ENCODE measurements around the gene RHOBTB1. TPM values are rescaled to one million over a fixed set of nuclear protein-coding genes. Genes with fewer than 3 reads are reported as not detected.

RHOBTB1 gene
- total and polyA plus RNA-seq, 9 of the 15 experiments (the other 6 are each of a cell fraction or from before 2014, with no cell fraction given): 1.7 to 11.7 (median 9.3) TPM

- TF ChIP-seq ARHGAP35 (IDR thresholded peaks at IDR 0.05; ENCODE audit: partially characterized antibody): no peak
- 0 out of 4 replicates have a peak, but pooled peaks of 1 of the 2 experiments have one; percentile 18 for TF ChIP-seq FOXK2 (conservative IDR thresholded peaks at IDR 0.05 in 1 of 2, IDR thresholded peaks at IDR 0.05 in 1 of 2; ENCODE audit: low read depth in 2 of 2)
- peak; percentile 57 for TF ChIP-seq ZNF592 (IDR thresholded peaks at IDR 0.05)
- 0 out of 2 replicates have a peak, but pooled peaks have one; percentile 18 for TF ChIP-seq SMARCC2 (IDR thresholded peaks at IDR 0.05; ENCODE audit: low read depth)
- no peak for TF ChIP-seq BRF1 (IDR thresholded peaks at IDR 0.05; ENCODE audit: borderline replicate concordance, extremely low read depth, insufficient read length)
- no peak for TF ChIP-seq CREB1 (IDR thresholded peaks at IDR 0.05)
- no peak for TF ChIP-seq CREB1 (CRISPR knock-in tag; IDR thresholded peaks at IDR 0.05)
- no peak for TF ChIP-seq HINFP (tag; conservative IDR thresholded peaks at IDR 0.05; ENCODE audit: low read depth)
- peak; percentile 72 for TF ChIP-seq SMARCE1 (IDR thresholded peaks at IDR 0.05)
- 0 out of 2 replicates have a peak, but pooled peaks have one; percentile 30 for TF ChIP-seq FOXJ2 (tag; IDR thresholded peaks at IDR 0.05)
- 0 out of 2 replicates have a peak, but pooled peaks have one; percentile 13 for TF ChIP-seq IRF9 (tag; IDR thresholded peaks at IDR 0.05)
- no peak for TF ChIP-seq KAT2B (IDR thresholded peaks at IDR 0.05; ENCODE audit: low read depth, low read length)
- TF ChIP-seq, protein P1, sequence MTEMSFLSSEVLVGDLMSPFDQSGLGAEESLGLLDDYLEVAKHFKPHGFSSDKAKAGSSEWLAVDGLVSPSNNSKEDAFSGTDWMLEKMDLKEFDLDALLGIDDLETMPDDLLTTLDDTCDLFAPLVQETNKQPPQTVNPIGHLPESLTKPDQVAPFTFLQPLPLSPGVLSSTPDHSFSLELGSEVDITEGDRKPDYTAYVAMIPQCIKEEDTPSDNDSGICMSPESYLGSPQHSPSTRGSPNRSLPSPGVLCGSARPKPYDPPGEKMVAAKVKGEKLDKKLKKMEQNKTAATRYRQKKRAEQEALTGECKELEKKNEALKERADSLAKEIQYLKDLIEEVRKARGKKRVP (CRISPR knock-in tag; IDR thresholded peaks at IDR 0.05): no peak
- TF ChIP-seq SETDB1 (IDR thresholded peaks at IDR 0.05; ENCODE audit: low read length): no peak
- TF ChIP-seq, protein P2, sequence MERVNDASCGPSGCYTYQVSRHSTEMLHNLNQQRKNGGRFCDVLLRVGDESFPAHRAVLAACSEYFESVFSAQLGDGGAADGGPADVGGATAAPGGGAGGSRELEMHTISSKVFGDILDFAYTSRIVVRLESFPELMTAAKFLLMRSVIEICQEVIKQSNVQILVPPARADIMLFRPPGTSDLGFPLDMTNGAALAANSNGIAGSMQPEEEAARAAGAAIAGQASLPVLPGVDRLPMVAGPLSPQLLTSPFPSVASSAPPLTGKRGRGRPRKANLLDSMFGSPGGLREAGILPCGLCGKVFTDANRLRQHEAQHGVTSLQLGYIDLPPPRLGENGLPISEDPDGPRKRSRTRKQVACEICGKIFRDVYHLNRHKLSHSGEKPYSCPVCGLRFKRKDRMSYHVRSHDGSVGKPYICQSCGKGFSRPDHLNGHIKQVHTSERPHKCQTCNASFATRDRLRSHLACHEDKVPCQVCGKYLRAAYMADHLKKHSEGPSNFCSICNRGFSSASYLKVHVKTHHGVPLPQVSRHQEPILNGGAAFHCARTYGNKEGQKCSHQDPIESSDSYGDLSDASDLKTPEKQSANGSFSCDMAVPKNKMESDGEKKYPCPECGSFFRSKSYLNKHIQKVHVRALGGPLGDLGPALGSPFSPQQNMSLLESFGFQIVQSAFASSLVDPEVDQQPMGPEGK (CRISPR knock-in tag; IDR thresholded peaks at IDR 0.05; ENCODE audit: borderline replicate concordance): no peak
- TF ChIP-seq ZNF589 (CRISPR knock-in tag; IDR thresholded peaks at IDR 0.05; ENCODE audit: low read depth): 0 out of 2 replicates have a peak, but pooled peaks have one; percentile 42
- peak; percentile 56; the same call in 1 of the 2 replicates for TF ChIP-seq CTBP1 (IDR thresholded peaks at IDR 0.05; ENCODE audit: borderline replicate concordance)
- peak; percentile 38; the same call in 1 of the 2 replicates for TF ChIP-seq HDAC2 (IDR thresholded peaks at IDR 0.05)
- 0 out of 2 replicates have a peak, but pooled peaks have one; percentile 32 for TF ChIP-seq ELF2 (CRISPR knock-in tag; IDR thresholded peaks at IDR 0.05)
- TF ChIP-seq DPF2 (IDR thresholded peaks at IDR 0.05): peak; percentile 71
Measured at GRCh38 chr10:60975716-60976115, 31.7 kb upstream of the RHOBTB1 start (continued).

Measured in K562 (cell line).